Peyer's patch (tissue), 4 donors: ENCODE results near the gene SEMA3B.

Experiments
- CTCF ChIP-seq, 6 experiments: fragments of 450-650 bp in 4 of 6; fragments of 200-600 bp in 2 of 6; sonication (generic) in 1 of 6; IDR thresholded peaks; one replicate each; pipeline ENCODE4 v1.5.1; 2017 to 2019; ENCODE audit warnings: antibody characterized with exemption in 6 of 6, mild to moderate bottlenecking in 3 of 6, moderate library complexity in 1 of 6
- POLR2A ChIP-seq, 2 donors: fragments of 450-650 bp; IDR thresholded peaks; one replicate each; pipeline ENCODE4 v1.5.1; 2017; ENCODE audit warnings: antibody characterized with exemption in 2 of 2, mild to moderate bottlenecking in 2 of 2, moderate library complexity in 2 of 2

GRCh38 chr3:50262778-50263177 lies 6.2 kb upstream of the SEMA3B start:
- TF ChIP-seq POLR2A (IDR thresholded peaks at IDR 0.05) = no peak
- no peak for TF ChIP-seq CTCF (IDR thresholded peaks at IDR 0.05)
